K562 (cell line): ENCODE measurements around the gene SEPTIN2. TPM values are rescaled to one million over a fixed set of nuclear protein-coding genes. Genes with fewer than 3 reads are reported as not detected.

Experiments used
- CCNT2 ChIP-seq: IDR thresholded peaks from 2 replicates; pipeline ENCODE4 v1.6.1; 2011; ENCODE audit warnings: borderline replicate concordance, low read depth, mild to moderate bottlenecking, moderate library complexity, mixed read lengths, low read length; ENCODE audit not compliant: insufficient read length; ENCODE audit errors: extremely low read depth
- CXXC5 ChIP-seq: fragments of 250-450 bp; sonication (Bioruptor Pico); IDR thresholded peaks from 2 replicates; pipeline ENCODE4 v1.8.0; 2022; ENCODE audit warnings: inconsistent platforms, mild to moderate bottlenecking, moderate library complexity
- DEAF1 ChIP-seq: fragments of 450-650 bp; formaldehyde crosslinking; IDR thresholded peaks from 2 replicates; pipeline ENCODE4 v1.4.0; 2020; ENCODE audit warnings: mild to moderate bottlenecking, moderate library complexity
- GATAD2A ChIP-seq: fragments of 450-650 bp; IDR thresholded peaks from 2 replicates; pipeline ENCODE4 v1.6.1; 2017
- ID3 ChIP-seq, 2 experiments: fragments of 250-450 bp in 1 of 2; fragments of 450-650 bp in 1 of 2; sonication (Bioruptor Pico) in 1 of 2; IDR thresholded peaks; 2 replicates each; pipeline versions ENCODE4 v1.6.1 to v1.8.0; 2016 to 2021; ENCODE audit warnings: mild to moderate bottlenecking in 2 of 2, moderate library complexity in 2 of 2, missing compliant biosample characterization in 1 of 2, missing genetic modification characterization in 1 of 2
- KAT8 ChIP-seq: fragments of 450-650 bp; IDR thresholded peaks from 2 replicates; pipeline ENCODE4 v1.6.1; 2016; ENCODE audit warnings: low read depth, mild to moderate bottlenecking
- L3MBTL2 ChIP-seq: fragments of 450-650 bp; IDR thresholded peaks from 2 replicates; pipeline ENCODE4 v1.6.1; 2016; ENCODE audit warnings: mild to moderate bottlenecking, moderate library complexity
- MLLT1 ChIP-seq, 2 experiments: fragments of 450-650 bp; IDR thresholded peaks; 2 replicates each; pipeline ENCODE4 v1.6.1; 2016
- NCOR1 ChIP-seq: fragments of 450-650 bp; IDR thresholded peaks from 2 replicates; pipeline ENCODE4 v1.6.1; 2016; ENCODE audit warnings: mild to moderate bottlenecking, moderate library complexity
- POLR2G ChIP-seq: fragments of 200-400 bp; formaldehyde crosslinking; IDR thresholded peaks from 2 replicates; pipeline ENCODE4 v1.6.1; 2017; ENCODE audit warnings: low read depth, mild to moderate bottlenecking, antibody characterized with exemption, low read length, moderate library complexity
- SETDB1 ChIP-seq: IDR thresholded peaks from one replicate; pipeline ENCODE4 v1.6.1; 2012; ENCODE audit warnings: low read length, control low read depth, inconsistent platforms
- SPI1 ChIP-seq: IDR thresholded peaks from 2 replicates; pipeline ENCODE4 v1.6.1; 2011; ENCODE audit warnings: low read depth, low read length, control low read depth, borderline replicate concordance
- SREBF1 ChIP-seq: fragments of 150-350 bp; IDR thresholded peaks from 2 replicates; pipeline ENCODE4 v1.6.1; 2014; ENCODE audit warnings: antibody characterized with exemption, low read depth, low read length, borderline replicate concordance
- SRSF3 ChIP-seq: fragments of 200-400 bp; formaldehyde crosslinking; IDR thresholded peaks from 2 replicates; pipeline ENCODE4 v1.6.1; 2016; ENCODE audit warnings: mild to moderate bottlenecking, low read length, moderate library complexity; ENCODE audit not compliant: insufficient read depth
- TEAD4 ChIP-seq, 2 experiments: sonication (generic) in 1 of 2; formaldehyde crosslinking in 1 of 2; IDR thresholded peaks; 2 replicates each; pipeline versions ENCODE4 v1.6.1 to v1.8.0; 2012 to 2022; ENCODE audit warnings: borderline replicate concordance in 1 of 2, inconsistent platforms in 1 of 2, low read length in 1 of 2, mild to moderate bottlenecking in 1 of 2, missing genetic modification reagents in 1 of 2
- ZFX ChIP-seq: sonication (generic); formaldehyde crosslinking; IDR thresholded peaks from 2 replicates; pipeline ENCODE4 v1.8.0; 2022; ENCODE audit warnings: mild to moderate bottlenecking, missing genetic modification reagents, moderate library complexity
- ZNF431 ChIP-seq: sonication (generic); formaldehyde crosslinking; IDR thresholded peaks from 2 replicates; pipeline ENCODE4 v1.8.0; 2022; ENCODE audit warnings: mild to moderate bottlenecking, missing genetic modification reagents
- ZNF609 ChIP-seq: sonication (generic); formaldehyde crosslinking; IDR thresholded peaks from 2 replicates; pipeline ENCODE4 v1.8.1; 2023; ENCODE audit warnings: missing genetic modification reagents, mild to moderate bottlenecking, borderline replicate concordance
- polyA plus RNA-seq, 8 experiments: library from polyadenylated mRNA; depleted of rRNA in 4 of 8; stranded (reverse) in 5 of 8; unstranded in 3 of 8; fragments of >200 nt; fragmentation: Nextera tagmentation in 2 of 8; fragmentation: Illumina TruSeq in 1 of 8; extraction: Ambion mirVana in 2 of 8; extraction: Trizol in 1 of 8; gene quantifications; 2 replicates each; pipeline versions ENCODE4 v1.2.1 to v1.2.3, GENCODE V29; 2011 to 2014; ENCODE audit warnings: inconsistent platforms in 1 of 8, missing spikeins in 1 of 8
- total RNA-seq, 7 experiments: library from RNA; depleted of rRNA in 6 of 7; stranded (reverse); fragments of >200 nt in 6 of 7; fragmentation: Illumina TruSeq in 2 of 7; extraction: Trizol in 2 of 7; gene quantifications; 2 replicates each; pipeline versions ENCODE4 v1.2.1 to v1.2.3, GENCODE V29; 2011 to 2021; ENCODE audit warnings: low replicate concordance in 1 of 7

The SEPTIN2 gene
- total and polyA plus RNA-seq, 9 of the 15 experiments (the other 6 are each of a cell fraction or from before 2014, with no cell fraction given): 121 to 367 (median 166) TPM

GRCh38 chr2:241315879-241316631 is at the start of gene SEPTIN2 (continued):
- TF ChIP-seq MLLT1 (IDR thresholded peaks at IDR 0.05): peak in 1 of 2 experiments; percentile 51; a peak in 1 of 4 replicates
- peak; percentile 83 for TF ChIP-seq POLR2G
- TF ChIP-seq DEAF1: no peak
- no peak for TF ChIP-seq SPI1
- TF ChIP-seq CCNT2: peak; percentile 48
- no peak for TF ChIP-seq ID3 (CRISPR knock-in tag; IDR thresholded peaks at IDR 0.05)
- peak; percentile 55 for TF ChIP-seq ID3 (tag; IDR thresholded peaks at IDR 0.05)
- TF ChIP-seq SREBF1: no peak
- 0 out of 2 replicates have a peak, but pooled peaks have one; percentile 10 for TF ChIP-seq TEAD4 (IDR thresholded peaks at IDR 0.05; ENCODE audit: low read length)
- no peak for TF ChIP-seq TEAD4 (CRISPR knock-in tag; IDR thresholded peaks at IDR 0.05; ENCODE audit: borderline replicate concordance)
- peak; percentile 60; the same call in 1 of the 2 replicates for TF ChIP-seq L3MBTL2
- TF ChIP-seq NCOR1: peak; percentile 31; the same call in 1 of the 2 replicates
- 0 out of 2 replicates have a peak, but pooled peaks have one; percentile 40 for TF ChIP-seq SRSF3
- 0 out of 2 replicates have a peak, but pooled peaks have one; percentile 22 for TF ChIP-seq GATAD2A
- peak; percentile 54; the same call in 1 of the 2 replicates for TF ChIP-seq CXXC5 (CRISPR knock-in tag)
- TF ChIP-seq KAT8: no peak
- TF ChIP-seq ZNF431: 0 out of 2 replicates have a peak, but pooled peaks have one; percentile 18
- TF ChIP-seq ZFX (CRISPR knock-in tag): peak; percentile 78
- TF ChIP-seq SETDB1: no peak
- TF ChIP-seq ZNF609: 0 out of 2 replicates have a peak, but pooled peaks have one; percentile 4
